HG03558 (cell line): Measurements from ENCODE around the gene DIAPH3.
"Not testable (repeated sequence)": the region's sequence is repeated elsewhere in the genome, so short reads cannot be mapped to it uniquely, and the experiment has no call there.

Experiments used
- ATAC-seq: cut with Tn5 transposase; IDR thresholded peaks from one replicate; pipeline ENCODE4 v1.9.1; 2021; ENCODE audit warnings: moderate number of reproducible peaks; ENCODE audit not compliant: unreplicated experiment; ENCODE audit errors: extremely low read depth

DIAPH3 gene

GRCh38 chr13:60099631-60100420 is 63.9 kb downstream of the DIAPH3 start:
- ATAC-seq = no peak

- no peak for ATAC-seq
Observed at GRCh38 chr13:60095300-60095699, 68.4 kb downstream of the DIAPH3 start.

- ATAC-seq = no peak
Observed at GRCh38 chr13:60094385-60095088, 69.2 kb downstream of the DIAPH3 start.

- no peak for ATAC-seq
Observed at GRCh38 chr13:60093425-60094019, 70.2 kb downstream of the DIAPH3 start.

GRCh38 chr13:60091573-60091972 is 72.2 kb downstream of the DIAPH3 start:
- ATAC-seq = no peak

GRCh38 chr13:60090574-60090973 is 73.2 kb downstream of the DIAPH3 start:
- no peak for ATAC-seq

GRCh38 chr13:60083780-60084179 is 79.9 kb downstream of the DIAPH3 start:
- not testable (repeated sequence) for ATAC-seq

- ATAC-seq = no peak
Observed at GRCh38 chr13:60080850-60081249, 82.9 kb downstream of the DIAPH3 start.

GRCh38 chr13:60078226-60078625 is 85.5 kb downstream of the DIAPH3 start:
- no peak for ATAC-seq

- ATAC-seq = no peak
Observed at GRCh38 chr13:60075850-60076249, 87.9 kb downstream of the DIAPH3 start.

- ATAC-seq = no peak
Observed at GRCh38 chr13:60074397-60074796, 89.3 kb downstream of the DIAPH3 start.

- ATAC-seq = no peak
Observed at GRCh38 chr13:60066226-60066625, 97.5 kb downstream of the DIAPH3 start.

GRCh38 chr13:60062502-60062901 is 101.2 kb downstream of the DIAPH3 start:
- no peak for ATAC-seq

GRCh38 chr13:60061737-60062136 is 102.0 kb downstream of the DIAPH3 start:
- no peak for ATAC-seq

- ATAC-seq = no peak
Observed at GRCh38 chr13:60051754-60052285, 111.9 kb downstream of the DIAPH3 start.

- not testable (repeated sequence) for ATAC-seq
Observed at GRCh38 chr13:60048353-60048752, 115.4 kb downstream of the DIAPH3 start.

- ATAC-seq = no peak
Observed at GRCh38 chr13:60047918-60048317, 115.8 kb downstream of the DIAPH3 start.

- ATAC-seq = no peak
Observed at GRCh38 chr13:60044321-60044720, 119.4 kb downstream of the DIAPH3 start.

- no peak for ATAC-seq
Observed at GRCh38 chr13:60043262-60043661, 120.5 kb downstream of the DIAPH3 start.

- not testable (repeated sequence) for ATAC-seq
Observed at GRCh38 chr13:60040668-60041067, 123.1 kb downstream of the DIAPH3 start.

- ATAC-seq = no peak
Observed at GRCh38 chr13:60035874-60036273, 127.9 kb downstream of the DIAPH3 start.
